ENCODE measurements around the gene CACNG1.

- no peak for TF ChIP-seq EZH2 (IDR thresholded peaks at IDR 0.05; ENCODE audit: borderline replicate concordance, low read depth, low read length, severe bottlenecking)
- TF ChIP-seq POLR2A (IDR thresholded peaks at IDR 0.05; ENCODE audit: low read depth, low read length), result no peak
These were observed 1.1 kb upstream of the CACNG1 start for GRCh38 chr17:67043283-67043682.

Data from endothelial cell of umbilical vein (primary cell).